BLaER1 (cell line): ENCODE results near the gene AGBL1.
A peak's percentile ranks its signal among the peaks of the same experiment; 100 is the strongest.

Experiments
- H3K27ac ChIP-seq: shearing (Covaris generic); formaldehyde crosslinking; 2 replicates; pipeline ENCODE4 v1.8.1; 2022
- H3K27me3 ChIP-seq: shearing (Covaris generic); formaldehyde crosslinking; 2 replicates; pipeline ENCODE4 v1.8.1; 2022
- H3K36me3 ChIP-seq: shearing (Covaris generic); formaldehyde crosslinking; 2 replicates; pipeline ENCODE4 v1.8.1; 2022
- H3K4me1 ChIP-seq: shearing (Covaris generic); formaldehyde crosslinking; 2 replicates; pipeline ENCODE4 v1.8.1; 2022
- H3K4me2 ChIP-seq: shearing (Covaris generic); formaldehyde crosslinking; 2 replicates; pipeline ENCODE4 v1.8.1; 2022
- H3K4me3 ChIP-seq: shearing (Covaris generic); formaldehyde crosslinking; 2 replicates; pipeline ENCODE4 v1.8.1; 2022
- H3K9ac ChIP-seq: shearing (Covaris generic); formaldehyde crosslinking; 2 replicates; pipeline ENCODE4 v1.8.1; 2022
- H3K9me3 ChIP-seq: shearing (Covaris generic); formaldehyde crosslinking; 2 replicates; pipeline ENCODE4 v1.8.1; 2022
- H4K20me1 ChIP-seq: shearing (Covaris generic); formaldehyde crosslinking; 2 replicates; pipeline ENCODE4 v1.8.1; 2022
- Cebpa-rat ChIP-seq: shearing (Covaris generic); IDR thresholded peaks from 2 replicates; pipeline ENCODE4 v1.8.1; 2022

The AGBL1 gene

GRCh38 chr15:86079508-86080266 is at the start of gene AGBL1:
Gene AGBL1 (plus strand): TSS chr15:86079871.
- no peak within 1 kb of the TSS for H3K4me3 ChIP-seq
- no peaks in the 10 kb centered on the region for H4K20me1 ChIP-seq
- no peak for TF ChIP-seq Cebpa-rat
- H3K27ac ChIP-seq = no peak within 1 kb of the TSS
- no peak within 1 kb of the TSS for H3K9ac ChIP-seq
- H3K27me3 ChIP-seq = no peaks in the 10 kb centered on the region
- no peaks in the 10 kb centered on the region for H3K9me3 ChIP-seq
- no peaks in the 10 kb centered on the region for H3K36me3 ChIP-seq
- no peak within 1 kb of the TSS for H3K4me2 ChIP-seq
- H3K4me1 ChIP-seq = peaks cover 18% of the 10 kb centered on the region

GRCh38 chr15:86034904-86035303 is 44.8 kb upstream of the AGBL1 start:
- Histone ChIP-seq H3K27ac (no peak overlapping the region), H3K4me1 (no peaks in the 10 kb centered on the region), H3K4me3 (no peak overlapping the region), H3K9ac (no peak overlapping the region), H3K36me3 (no peaks in the 10 kb centered on the region), H3K27me3 (no peaks in the 10 kb centered on the region), H4K20me1 (no peaks in the 10 kb centered on the region), H3K9me3 (no peaks in the 10 kb centered on the region), H3K4me2 (no peak overlapping the region)
- TF ChIP-seq Cebpa-rat = no peak

GRCh38 chr15:86036243-86036642 is 43.4 kb upstream of the AGBL1 start:
- no peak for TF ChIP-seq Cebpa-rat
- H3K27me3 ChIP-seq = no peaks in the 10 kb centered on the region
- no peaks in the 10 kb centered on the region for H3K36me3 ChIP-seq
- no peak overlapping the region for H3K9ac ChIP-seq
- H3K9me3 ChIP-seq = no peaks in the 10 kb centered on the region
- no peaks in the 10 kb centered on the region for H4K20me1 ChIP-seq
- no peak overlapping the region for H3K4me2 ChIP-seq
- H3K27ac ChIP-seq = no peak overlapping the region
- H3K4me3 ChIP-seq = no peak overlapping the region
- peaks cover 4% of the 10 kb centered on the region; the same call in 1 of the 2 replicates for H3K4me1 ChIP-seq

- Histone ChIP-seq H3K36me3 (no peaks in the 10 kb centered on the region), H3K9ac (no peak overlapping the region), H3K27me3 (no peaks in the 10 kb centered on the region), H4K20me1 (no peaks in the 10 kb centered on the region), H3K4me3 (no peak overlapping the region), H3K4me1 (peaks cover 4% of the 10 kb centered on the region; the same call in 1 of the 2 replicates), H3K9me3 (no peaks in the 10 kb centered on the region), H3K4me2 (no peak overlapping the region), H3K27ac (no peak overlapping the region)
- no peak for TF ChIP-seq Cebpa-rat
Observed at GRCh38 chr15:86038491-86038890, 41.2 kb upstream of the AGBL1 start.

- Histone ChIP-seq H3K27me3 (no peaks in the 10 kb centered on the region), H3K9me3 (no peaks in the 10 kb centered on the region), H4K20me1 (no peaks in the 10 kb centered on the region), H3K9ac (no peak overlapping the region), H3K4me2 (no peak overlapping the region), H3K4me1 (peaks cover 20% of the 10 kb centered on the region), H3K4me3 (no peak overlapping the region), H3K36me3 (no peaks in the 10 kb centered on the region), H3K27ac (no peak overlapping the region)
- TF ChIP-seq Cebpa-rat = no peak
Observed at GRCh38 chr15:86040356-86041033, 39.2 kb upstream of the AGBL1 start.

- H3K4me1 ChIP-seq = peaks cover 29% of the 10 kb centered on the region
- H4K20me1 ChIP-seq = no peaks in the 10 kb centered on the region
- H3K4me3 ChIP-seq = no peak overlapping the region
- no peaks in the 10 kb centered on the region for H3K27me3 ChIP-seq
- H3K9me3 ChIP-seq = no peaks in the 10 kb centered on the region
- H3K9ac ChIP-seq = no peak overlapping the region
- H3K4me2 ChIP-seq = no peak overlapping the region
- H3K27ac ChIP-seq = no peak overlapping the region
- H3K36me3 ChIP-seq = no peaks in the 10 kb centered on the region
- no peak for TF ChIP-seq Cebpa-rat
Observed at GRCh38 chr15:86041399-86041798, 38.3 kb upstream of the AGBL1 start.

GRCh38 chr15:86042226-86042625 is 37.4 kb upstream of the AGBL1 start:
- Histone ChIP-seq H3K36me3 (no peaks in the 10 kb centered on the region), H3K27ac (no peak overlapping the region), H4K20me1 (no peaks in the 10 kb centered on the region), H3K9ac (no peak overlapping the region), H3K27me3 (no peaks in the 10 kb centered on the region), H3K9me3 (no peaks in the 10 kb centered on the region), H3K4me3 (no peak overlapping the region), H3K4me1 (peaks cover 37% of the 10 kb centered on the region), H3K4me2 (no peak overlapping the region)
- TF ChIP-seq Cebpa-rat = no peak

GRCh38 chr15:86044981-86045380 is 34.7 kb upstream of the AGBL1 start:
- Histone ChIP-seq H3K9me3 (peaks cover 4% of the 10 kb centered on the region; the same call in 1 of the 2 replicates), H3K36me3 (no peaks in the 10 kb centered on the region), H3K4me2 (peak overlapping the region; percentile 75), H3K27me3 (no peaks in the 10 kb centered on the region), H3K27ac (peak overlapping the region; percentile 70), H3K4me3 (no peak overlapping the region), H3K9ac (no peak overlapping the region; the same call in 1 of the 2 replicates), H4K20me1 (no peaks in the 10 kb centered on the region), H3K4me1 (peaks cover 44% of the 10 kb centered on the region)
- TF ChIP-seq Cebpa-rat = no peak

GRCh38 chr15:86054338-86054737 is 25.3 kb upstream of the AGBL1 start:
- no peaks in the 10 kb centered on the region for H4K20me1 ChIP-seq
- H3K27ac ChIP-seq = no peak overlapping the region
- no peaks in the 10 kb centered on the region for H3K9me3 ChIP-seq
- H3K4me1 ChIP-seq = no peaks in the 10 kb centered on the region
- no peaks in the 10 kb centered on the region for H3K36me3 ChIP-seq
- no peak overlapping the region for H3K4me2 ChIP-seq
- TF ChIP-seq Cebpa-rat = no peak
- H3K9ac ChIP-seq = no peak overlapping the region
- H3K4me3 ChIP-seq = no peak overlapping the region
- H3K27me3 ChIP-seq = no peaks in the 10 kb centered on the region

- H3K27ac ChIP-seq = no peak overlapping the region
- H3K4me3 ChIP-seq = no peak overlapping the region
- no peaks in the 10 kb centered on the region for H3K4me1 ChIP-seq
- no peaks in the 10 kb centered on the region for H4K20me1 ChIP-seq
- TF ChIP-seq Cebpa-rat = no peak
- no peaks in the 10 kb centered on the region for H3K9me3 ChIP-seq
- H3K27me3 ChIP-seq = no peaks in the 10 kb centered on the region
- no peak overlapping the region for H3K9ac ChIP-seq
- no peaks in the 10 kb centered on the region for H3K36me3 ChIP-seq
- H3K4me2 ChIP-seq = no peak overlapping the region
Observed at GRCh38 chr15:86055688-86056087, 24.0 kb upstream of the AGBL1 start.
